ENCODE results near the gene ITPR1. TPM values are rescaled to one million over a fixed set of nuclear protein-coding genes. Genes with fewer than 3 reads are reported as not detected.

The ITPR1 gene
- total and polyA plus RNA-seq, 10 of the 15 experiments (the other 5 are each of a cell fraction or from before 2014, with no cell fraction given): 12.2 to 239 (median 28.4) TPM

DNA sequence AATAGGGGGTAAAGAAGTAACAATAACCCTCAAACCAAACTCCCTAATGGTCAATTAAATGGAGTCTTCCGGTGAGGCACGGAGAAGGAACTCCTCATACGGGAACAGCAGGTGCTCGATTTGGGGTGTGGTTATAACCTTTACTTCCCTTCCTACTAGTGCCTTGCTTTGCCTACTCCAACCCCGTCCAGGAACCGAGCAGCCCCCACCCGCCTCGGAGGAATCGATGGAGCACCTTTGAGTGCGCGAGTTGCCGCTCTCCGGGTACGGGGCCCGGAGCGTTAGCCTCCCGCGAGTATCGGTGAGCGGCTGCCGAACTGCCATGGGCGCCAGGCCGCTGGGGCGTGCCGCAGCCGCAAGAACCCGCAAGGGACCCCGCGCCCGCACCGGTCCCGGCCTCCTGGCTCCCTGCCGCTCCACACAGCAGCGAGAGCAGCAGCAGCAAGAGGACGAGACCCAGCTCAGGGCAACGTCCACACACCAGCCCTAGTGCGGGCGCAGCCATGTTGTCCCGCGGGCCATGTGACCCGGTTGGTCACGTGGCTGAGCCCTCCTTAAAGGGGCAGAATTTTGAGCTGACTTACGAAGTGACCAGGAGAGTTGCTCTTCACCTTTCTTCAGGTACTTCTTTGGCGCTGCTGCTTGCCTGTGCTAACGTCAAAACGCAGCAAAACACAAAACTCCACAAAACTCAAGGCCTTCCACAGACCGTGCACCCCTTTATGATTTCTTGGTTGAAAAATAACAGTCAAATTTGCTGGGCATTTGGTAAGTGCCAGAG lies 26.2 kb upstream of the ITPR1 start, which contains the start of gene SUMF1 (continued):
- TF ChIP-seq, protein P1, sequence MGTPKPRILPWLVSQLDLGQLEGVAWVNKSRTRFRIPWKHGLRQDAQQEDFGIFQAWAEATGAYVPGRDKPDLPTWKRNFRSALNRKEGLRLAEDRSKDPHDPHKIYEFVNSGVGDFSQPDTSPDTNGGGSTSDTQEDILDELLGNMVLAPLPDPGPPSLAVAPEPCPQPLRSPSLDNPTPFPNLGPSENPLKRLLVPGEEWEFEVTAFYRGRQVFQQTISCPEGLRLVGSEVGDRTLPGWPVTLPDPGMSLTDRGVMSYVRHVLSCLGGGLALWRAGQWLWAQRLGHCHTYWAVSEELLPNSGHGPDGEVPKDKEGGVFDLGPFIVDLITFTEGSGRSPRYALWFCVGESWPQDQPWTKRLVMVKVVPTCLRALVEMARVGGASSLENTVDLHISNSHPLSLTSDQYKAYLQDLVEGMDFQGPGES (IDR thresholded peaks at IDR 0.05): no peak
- TF ChIP-seq, protein P2, sequence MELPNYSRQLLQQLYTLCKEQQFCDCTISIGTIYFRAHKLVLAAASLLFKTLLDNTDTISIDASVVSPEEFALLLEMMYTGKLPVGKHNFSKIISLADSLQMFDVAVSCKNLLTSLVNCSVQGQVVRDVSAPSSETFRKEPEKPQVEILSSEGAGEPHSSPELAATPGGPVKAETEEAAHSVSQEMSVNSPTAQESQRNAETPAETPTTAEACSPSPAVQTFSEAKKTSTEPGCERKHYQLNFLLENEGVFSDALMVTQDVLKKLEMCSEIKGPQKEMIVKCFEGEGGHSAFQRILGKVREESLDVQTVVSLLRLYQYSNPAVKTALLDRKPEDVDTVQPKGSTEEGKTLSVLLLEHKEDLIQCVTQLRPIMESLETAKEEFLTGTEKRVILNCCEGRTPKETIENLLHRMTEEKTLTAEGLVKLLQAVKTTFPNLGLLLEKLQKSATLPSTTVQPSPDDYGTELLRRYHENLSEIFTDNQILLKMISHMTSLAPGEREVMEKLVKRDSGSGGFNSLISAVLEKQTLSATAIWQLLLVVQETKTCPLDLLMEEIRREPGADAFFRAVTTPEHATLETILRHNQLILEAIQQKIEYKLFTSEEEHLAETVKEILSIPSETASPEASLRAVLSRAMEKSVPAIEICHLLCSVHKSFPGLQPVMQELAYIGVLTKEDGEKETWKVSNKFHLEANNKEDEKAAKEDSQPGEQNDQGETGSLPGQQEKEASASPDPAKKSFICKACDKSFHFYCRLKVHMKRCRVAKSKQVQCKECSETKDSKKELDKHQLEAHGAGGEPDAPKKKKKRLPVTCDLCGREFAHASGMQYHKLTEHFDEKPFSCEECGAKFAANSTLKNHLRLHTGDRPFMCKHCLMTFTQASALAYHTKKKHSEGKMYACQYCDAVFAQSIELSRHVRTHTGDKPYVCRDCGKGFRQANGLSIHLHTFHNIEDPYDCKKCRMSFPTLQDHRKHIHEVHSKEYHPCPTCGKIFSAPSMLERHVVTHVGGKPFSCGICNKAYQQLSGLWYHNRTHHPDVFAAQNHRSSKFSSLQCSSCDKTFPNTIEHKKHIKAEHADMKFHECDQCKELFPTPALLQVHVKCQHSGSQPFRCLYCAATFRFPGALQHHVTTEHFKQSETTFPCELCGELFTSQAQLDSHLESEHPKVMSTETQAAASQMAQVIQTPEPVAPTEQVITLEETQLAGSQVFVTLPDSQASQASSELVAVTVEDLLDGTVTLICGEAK (IDR thresholded peaks at IDR 0.05; ENCODE audit: borderline replicate concordance): peak; percentile 38; the same call in 1 of the 2 replicates
- no peak for TF ChIP-seq CHD4 (IDR thresholded peaks at IDR 0.05)
- no peak for TF ChIP-seq PAX8 (IDR thresholded peaks at IDR 0.05)
- peak; percentile 41 for TF ChIP-seq NR2C1 (IDR thresholded peaks at IDR 0.05)
- 0 out of 2 replicates have a peak, but pooled peaks have one; percentile 91 for TF ChIP-seq CBX5 (IDR thresholded peaks at IDR 0.05; ENCODE audit: low read depth)
- TF ChIP-seq CREM (IDR thresholded peaks at IDR 0.05; ENCODE audit: low read depth): peak; percentile 48; the same call in 1 of the 2 replicates
- TF ChIP-seq ZBED1 (IDR thresholded peaks at IDR 0.05; ENCODE audit: borderline replicate concordance): peak; percentile 14; the same call in 1 of the 2 replicates
- peak; percentile 79 for TF ChIP-seq HCFC1 (IDR thresholded peaks at IDR 0.05; ENCODE audit: low read length)
- TF ChIP-seq EED (IDR thresholded peaks at IDR 0.05; ENCODE audit: low read depth): no peak
- no peak for TF ChIP-seq EZH2 (IDR thresholded peaks at IDR 0.05; ENCODE audit: borderline replicate concordance, control insufficient read depth, low read depth, low read length)
- TF ChIP-seq BHLHE40 (IDR thresholded peaks at IDR 0.05; ENCODE audit: borderline replicate concordance in 1 of 2, low read depth in 2 of 2, low read length in 1 of 2): peak; percentile 73 to 86; a peak in 3 of 4 replicates
- no peak for TF ChIP-seq SREBF2 (IDR thresholded peaks at IDR 0.05; ENCODE audit: low read length)
- TF ChIP-seq RUNX3 (IDR thresholded peaks at IDR 0.05; ENCODE audit: low read length): peak; percentile 51; the same call in 1 of the 2 replicates
- TF ChIP-seq NFIC (IDR thresholded peaks at IDR 0.05; ENCODE audit: low read depth, low read length): peak; percentile 92
- peak; percentile 60; the same call in 1 of the 2 replicates for TF ChIP-seq NBN (IDR thresholded peaks at IDR 0.05)
- 0 out of 2 replicates have a peak, but pooled peaks have one; percentile 80 for TF ChIP-seq ASH2L (IDR thresholded peaks at IDR 0.05; ENCODE audit: borderline replicate concordance, low read depth)
- no peak for TF ChIP-seq RAD21 (IDR thresholded peaks at IDR 0.05; ENCODE audit: insufficient read depth, low read depth, low read length)
- TF ChIP-seq, protein P3, sequence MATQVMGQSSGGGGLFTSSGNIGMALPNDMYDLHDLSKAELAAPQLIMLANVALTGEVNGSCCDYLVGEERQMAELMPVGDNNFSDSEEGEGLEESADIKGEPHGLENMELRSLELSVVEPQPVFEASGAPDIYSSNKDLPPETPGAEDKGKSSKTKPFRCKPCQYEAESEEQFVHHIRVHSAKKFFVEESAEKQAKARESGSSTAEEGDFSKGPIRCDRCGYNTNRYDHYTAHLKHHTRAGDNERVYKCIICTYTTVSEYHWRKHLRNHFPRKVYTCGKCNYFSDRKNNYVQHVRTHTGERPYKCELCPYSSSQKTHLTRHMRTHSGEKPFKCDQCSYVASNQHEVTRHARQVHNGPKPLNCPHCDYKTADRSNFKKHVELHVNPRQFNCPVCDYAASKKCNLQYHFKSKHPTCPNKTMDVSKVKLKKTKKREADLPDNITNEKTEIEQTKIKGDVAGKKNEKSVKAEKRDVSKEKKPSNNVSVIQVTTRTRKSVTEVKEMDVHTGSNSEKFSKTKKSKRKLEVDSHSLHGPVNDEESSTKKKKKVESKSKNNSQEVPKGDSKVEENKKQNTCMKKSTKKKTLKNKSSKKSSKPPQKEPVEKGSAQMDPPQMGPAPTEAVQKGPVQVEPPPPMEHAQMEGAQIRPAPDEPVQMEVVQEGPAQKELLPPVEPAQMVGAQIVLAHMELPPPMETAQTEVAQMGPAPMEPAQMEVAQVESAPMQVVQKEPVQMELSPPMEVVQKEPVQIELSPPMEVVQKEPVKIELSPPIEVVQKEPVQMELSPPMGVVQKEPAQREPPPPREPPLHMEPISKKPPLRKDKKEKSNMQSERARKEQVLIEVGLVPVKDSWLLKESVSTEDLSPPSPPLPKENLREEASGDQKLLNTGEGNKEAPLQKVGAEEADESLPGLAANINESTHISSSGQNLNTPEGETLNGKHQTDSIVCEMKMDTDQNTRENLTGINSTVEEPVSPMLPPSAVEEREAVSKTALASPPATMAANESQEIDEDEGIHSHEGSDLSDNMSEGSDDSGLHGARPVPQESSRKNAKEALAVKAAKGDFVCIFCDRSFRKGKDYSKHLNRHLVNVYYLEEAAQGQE (IDR thresholded peaks at IDR 0.05; ENCODE audit: low read depth, low read length): 0 out of 2 replicates have a peak, but pooled peaks have one; percentile 43
- peak; percentile 46 for TF ChIP-seq FOS (IDR thresholded peaks at IDR 0.05; ENCODE audit: borderline replicate concordance, extremely low read depth, insufficient read length)
- TF ChIP-seq ZNF217 (IDR thresholded peaks at IDR 0.05): no peak
- TF ChIP-seq RCOR1 (conservative IDR thresholded peaks at IDR 0.05; ENCODE audit: low read depth, low read length): no peak
- peak; percentile 70; the same call in 1 of the 2 replicates for TF ChIP-seq CBFB (IDR thresholded peaks at IDR 0.05; ENCODE audit: low read depth)

Measured in GM12878 (cell line).